ENCODE data around the gene KLHL6. TPM values are rescaled to one million over a fixed set of nuclear protein-coding genes. Genes with fewer than 3 reads are reported as not detected.

KLHL6 gene
- total and polyA plus RNA-seq, 10 of the 15 experiments (the other 5 are each of a cell fraction or from before 2014, with no cell fraction given): 4.0 to 91.8 (median 24.4) TPM

GRCh38 chr3:183529185-183529584, 26.3 kb downstream of the KLHL6 start:
- H3K27ac ChIP-seq (ENCODE audit: control insufficient read depth, insufficient read depth): no peak overlapping the region
- H3K9ac ChIP-seq (ENCODE audit: control insufficient read depth, insufficient read depth, low read length): no peak overlapping the region
- WGBS (ENCODE audit: insufficient coverage, insufficient replicate concordance, low lambda C conversion rate, missing lambda C conversion rate): 21% methylated on average over 1 of the region's 1 CpG
- ATAC-seq (no peak), FAIRE-seq (no peak), DNase-seq (ENCODE audit: low read depth, low spot score) (no peak)
- no peaks in the 10 kb centered on the region; the same call in 2 of the 3 replicates for H3K9me3 ChIP-seq (replicated peaks; ENCODE audit: control insufficient read depth, insufficient read depth, low read length)
- SMC1A ChIA-PET (ENCODE audit: uncharacterized antibody, unreplicated experiment): interaction anchor here (0.8 to 8.6 kb wide), 11 partner anchors 9 to 64 kb away, joined by 3 to 190 read pairs (median 20); no protein-coding TSS in a partner anchor
- in situ Hi-C loops (cut with MboI) (no loop called here), intact Hi-C loops (cut with micrococcal nuclease; ENCODE audit: unreplicated experiment) (loop anchor here (5.0 kb wide), 2 partner anchors 63 to 108 kb away; partner anchors contain the start of gene KLHL24)
- peaks cover 51% of the 10 kb centered on the region for H3K4me1 ChIP-seq (ENCODE audit: control insufficient read depth, insufficient read depth, low read length)
- no peak overlapping the region for H2AFZ ChIP-seq (ENCODE audit: control insufficient read depth, low read depth, low read length)
- no peaks in the 10 kb centered on the region for H3K27me3 ChIP-seq (replicated peaks in 1 of 2; ENCODE audit: control insufficient read depth in 2 of 2, insufficient read depth in 2 of 2, low read length in 1 of 2)
- TF ChIP-seq RAD21 (IDR thresholded peaks at IDR 0.05; ENCODE audit: insufficient read depth, low read depth, low read length) (no peak), SRF (IDR thresholded peaks at IDR 0.05; ENCODE audit: low read depth in 2 of 2, low read length in 2 of 2) (no peak), TCF3 (IDR thresholded peaks at IDR 0.05; ENCODE audit: borderline replicate concordance, insufficient read depth, low read depth, low read length) (no peak), CREB1 (IDR thresholded peaks at IDR 0.05; ENCODE audit: low read depth) (no peak), IRF5 (IDR thresholded peaks at IDR 0.05; ENCODE audit: borderline replicate concordance) (no peak), PAX8 (IDR thresholded peaks at IDR 0.05) (no peak), ZBED1 (IDR thresholded peaks at IDR 0.05; ENCODE audit: borderline replicate concordance) (no peak), NFYA (IDR thresholded peaks at IDR 0.05; ENCODE audit: borderline replicate concordance, low read depth, low read length) (no peak), TCF12 (IDR thresholded peaks at IDR 0.05; ENCODE audit: low read depth, low read length) (no peak), ZBTB33 (IDR thresholded peaks at IDR 0.05) (no peak), CBX5 (IDR thresholded peaks at IDR 0.05; ENCODE audit: low read depth) (no peak)
- H3K36me3 ChIP-seq (ENCODE audit: control insufficient read depth in 2 of 2, insufficient read depth in 2 of 2, low read length in 1 of 2): peaks cover 0 to 5% of the 10 kb centered on the region in 2 experiments; a peak in 2 of 4 replicates
- CTCF ChIA-PET: interaction anchor here (1.2 to 9.3 kb wide), 10 partner anchors 9 to 63 kb away, joined by 3 to 98 read pairs (median 14); no protein-coding TSS in a partner anchor
- POLR2A ChIA-PET: interaction anchor here (0.5 to 4.7 kb wide), 11 partner anchors 8 to 286 kb away, joined by 3 to 93 read pairs (median 7); partner anchors contain the start of gene KLHL24
- peaks cover 3% of the 10 kb centered on the region for H3K79me2 ChIP-seq (ENCODE audit: control insufficient read depth, insufficient read depth, low read length)
- H3K4me3 ChIP-seq: no peak overlapping the region
- H3K4me2 ChIP-seq (ENCODE audit: control insufficient read depth, insufficient read depth): no peak overlapping the region
- no TSS peak for BruUV-seq (replicated peaks)
- H4K20me1 ChIP-seq (ENCODE audit: control insufficient read depth, insufficient read depth): no peaks in the 10 kb centered on the region
- RAD21 ChIA-PET (ENCODE audit: unreplicated experiment): interaction anchor here (0.8 to 7.2 kb wide), 6 partner anchors 10 to 63 kb away, joined by 3 to 156 read pairs (median 54); no protein-coding TSS in a partner anchor
